Stimulated activated memory B cell treated with anti-CD40 and anti-IgM and Interleukin-4, amounts not matched to agents 10 μg/mL and 1 μg/mL and 100 μg/mL, for 72 hours (primary cell): ENCODE data around the gene PDE4B.
"Not testable (repeated sequence)": the region's sequence is repeated elsewhere in the genome, so short reads cannot be mapped to it uniquely, and the experiment has no call there.

Source experiments
- ATAC-seq: fragments of 150-1000 bp; cut with Tn5 transposase; 2 replicates; pipeline ENCODE4 v1.10.0; 2021
- H3K27ac Mint-ChIP-seq: one replicate; pipeline ENCODE4 v1.8.0; 2022; ENCODE audit warnings: mild to moderate bottlenecking, mixed read lengths
- H3K27me3 Mint-ChIP-seq: one replicate; pipeline ENCODE4 v1.8.0; 2022; ENCODE audit warnings: mixed read lengths
- H3K36me3 Mint-ChIP-seq: one replicate; pipeline ENCODE4 v1.8.0; 2022; ENCODE audit warnings: mixed read lengths
- H3K4me1 Mint-ChIP-seq: one replicate; pipeline ENCODE4 v1.8.0; 2022; ENCODE audit warnings: mixed read lengths
- H3K4me3 Mint-ChIP-seq: one replicate; pipeline ENCODE4 v1.8.0; 2022; ENCODE audit warnings: mild to moderate bottlenecking, moderate library complexity, mixed read lengths
- H3K9me3 Mint-ChIP-seq: one replicate; pipeline ENCODE4 v1.8.0; 2022; ENCODE audit warnings: mixed read lengths

The PDE4B gene

DNA sequence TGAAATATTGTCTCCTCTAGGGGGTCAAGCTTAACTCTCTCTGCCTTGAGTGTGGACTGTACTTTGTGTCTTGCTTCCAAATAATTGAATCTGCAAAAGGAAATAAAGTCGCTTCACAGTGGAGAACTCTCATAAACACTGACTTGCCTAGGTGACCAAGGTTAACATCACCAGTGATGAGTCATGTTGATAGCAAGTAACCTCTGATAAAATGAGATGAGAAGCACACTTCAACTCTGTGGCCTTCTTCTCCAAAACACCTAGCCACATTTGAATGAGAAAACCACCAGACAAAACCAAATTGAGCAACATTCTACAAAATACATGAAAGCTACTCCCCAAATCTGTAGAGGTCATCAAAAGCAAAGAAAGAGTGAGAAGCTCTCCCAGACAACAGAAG, 37.6 kb downstream of the PDE4B start:
- no peaks in the 10 kb centered on the region for H3K9me3 Mint-ChIP-seq

DNA sequence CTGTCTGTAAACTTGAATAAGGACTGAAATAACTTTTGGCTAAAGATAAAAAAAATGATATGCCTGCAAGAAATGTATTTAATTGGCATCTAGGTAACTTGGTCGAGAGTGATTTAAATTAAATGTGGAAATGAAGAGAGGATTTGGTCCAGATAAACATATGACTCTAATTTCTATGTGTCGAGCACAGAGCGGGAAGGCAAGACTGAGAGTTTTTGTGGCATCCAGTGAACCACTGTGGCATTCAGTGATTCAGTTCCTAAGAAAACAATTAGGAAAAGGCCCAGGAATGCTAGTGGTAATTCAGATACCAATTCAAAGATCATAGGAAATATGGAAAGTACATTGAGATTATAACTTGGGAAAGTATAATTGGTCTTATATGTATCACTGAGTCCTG, 39.6 kb downstream of the PDE4B start:
- H3K36me3 Mint-ChIP-seq, result no peaks in the 10 kb centered on the region
- no peak overlapping the region for H3K4me3 Mint-ChIP-seq
- H3K9me3 Mint-ChIP-seq, result no peaks in the 10 kb centered on the region
- no peak overlapping the region for H3K27ac Mint-ChIP-seq
- no peaks in the 10 kb centered on the region for H3K27me3 Mint-ChIP-seq
- ATAC-seq, result no peak
- H3K4me1 Mint-ChIP-seq, result no peaks in the 10 kb centered on the region

More for the DNA sequence above, 37.6 kb downstream of the PDE4B start:
- Mint-ChIP-seq H3K27ac (no peak overlapping the region), H3K27me3 (peaks cover 8% of the 10 kb centered on the region), H3K36me3 (no peaks in the 10 kb centered on the region), H3K4me1 (no peaks in the 10 kb centered on the region), H3K4me3 (no peak overlapping the region)
- ATAC-seq, result no peak

DNA sequence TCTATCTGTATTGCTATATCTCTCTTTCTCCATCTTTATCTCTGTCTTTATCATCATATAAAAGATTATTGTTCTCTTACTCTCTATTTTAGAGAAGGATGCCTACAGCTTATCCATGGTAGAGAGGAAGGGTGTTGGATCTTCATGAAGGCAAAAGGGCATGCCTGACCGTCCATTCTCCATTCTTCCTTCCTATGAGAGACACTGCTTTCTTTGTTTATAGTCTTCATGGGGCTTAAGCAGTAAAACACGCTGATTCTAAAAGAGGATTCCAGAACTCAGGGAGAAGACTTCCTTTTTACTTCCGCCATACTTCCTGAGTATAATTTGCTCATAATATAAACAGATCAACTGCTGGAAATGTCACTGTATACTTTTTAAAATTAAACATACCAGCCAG, 44.0 kb downstream of the PDE4B start:
- H3K9me3 Mint-ChIP-seq, result no peaks in the 10 kb centered on the region
- no peak overlapping the region for H3K4me3 Mint-ChIP-seq
- ATAC-seq, result no peak

DNA sequence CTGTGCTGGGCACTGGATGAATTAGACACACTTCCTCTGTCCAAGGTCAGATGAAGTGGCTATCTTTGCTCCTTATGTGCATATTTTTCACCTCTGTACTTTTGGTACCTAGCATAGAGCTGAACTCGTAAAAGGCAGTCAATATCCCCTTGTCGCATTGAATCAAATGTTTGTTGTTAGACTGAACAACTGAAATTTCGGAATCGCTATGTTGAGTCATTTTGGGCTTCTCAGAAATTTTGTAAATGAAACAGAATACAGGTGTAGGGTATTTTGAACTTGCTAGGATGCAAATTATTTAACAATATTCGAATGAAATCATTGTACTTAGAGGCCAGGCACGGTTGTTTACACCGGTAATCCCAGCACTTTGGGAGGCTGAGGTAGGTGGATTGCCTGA, 48.0 kb downstream of the PDE4B start:
- no peak for ATAC-seq
- Mint-ChIP-seq H3K36me3 (no peaks in the 10 kb centered on the region), H3K4me3 (no peak overlapping the region), H3K27ac (no peak overlapping the region), H3K27me3 (peaks cover 9% of the 10 kb centered on the region), H3K4me1 (no peaks in the 10 kb centered on the region), H3K9me3 (no peaks in the 10 kb centered on the region)

More for the DNA sequence above, 44.0 kb downstream of the PDE4B start:
- Mint-ChIP-seq H3K4me1 (no peaks in the 10 kb centered on the region), H3K36me3 (no peaks in the 10 kb centered on the region), H3K27me3 (peaks cover 9% of the 10 kb centered on the region), H3K27ac (no peak overlapping the region)

DNA sequence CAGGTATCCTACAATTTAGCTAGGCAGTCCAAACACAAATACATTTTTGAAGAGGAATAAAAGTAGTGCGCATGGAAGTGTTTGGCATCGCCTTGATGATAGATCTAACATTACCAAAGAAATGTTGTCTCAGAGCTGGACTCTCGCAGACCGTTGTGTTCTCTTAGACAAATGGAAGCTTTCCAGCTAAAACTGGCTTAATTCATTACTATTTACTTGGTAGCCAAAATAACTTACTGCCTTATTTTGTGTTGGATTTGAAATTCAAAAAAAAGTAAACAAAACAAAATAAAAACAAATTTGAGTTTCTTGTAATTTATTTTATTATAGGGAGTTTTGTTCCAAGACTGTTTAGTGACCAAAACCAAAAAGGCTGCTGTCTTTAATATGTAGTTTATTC, 51.6 kb downstream of the PDE4B start:
- Mint-ChIP-seq H3K36me3 (no peaks in the 10 kb centered on the region), H3K27ac (no peak overlapping the region), H3K9me3 (peaks cover 4% of the 10 kb centered on the region), H3K4me3 (no peak overlapping the region), H3K4me1 (no peaks in the 10 kb centered on the region), H3K27me3 (peaks cover 9% of the 10 kb centered on the region)
- ATAC-seq, result no peak

DNA sequence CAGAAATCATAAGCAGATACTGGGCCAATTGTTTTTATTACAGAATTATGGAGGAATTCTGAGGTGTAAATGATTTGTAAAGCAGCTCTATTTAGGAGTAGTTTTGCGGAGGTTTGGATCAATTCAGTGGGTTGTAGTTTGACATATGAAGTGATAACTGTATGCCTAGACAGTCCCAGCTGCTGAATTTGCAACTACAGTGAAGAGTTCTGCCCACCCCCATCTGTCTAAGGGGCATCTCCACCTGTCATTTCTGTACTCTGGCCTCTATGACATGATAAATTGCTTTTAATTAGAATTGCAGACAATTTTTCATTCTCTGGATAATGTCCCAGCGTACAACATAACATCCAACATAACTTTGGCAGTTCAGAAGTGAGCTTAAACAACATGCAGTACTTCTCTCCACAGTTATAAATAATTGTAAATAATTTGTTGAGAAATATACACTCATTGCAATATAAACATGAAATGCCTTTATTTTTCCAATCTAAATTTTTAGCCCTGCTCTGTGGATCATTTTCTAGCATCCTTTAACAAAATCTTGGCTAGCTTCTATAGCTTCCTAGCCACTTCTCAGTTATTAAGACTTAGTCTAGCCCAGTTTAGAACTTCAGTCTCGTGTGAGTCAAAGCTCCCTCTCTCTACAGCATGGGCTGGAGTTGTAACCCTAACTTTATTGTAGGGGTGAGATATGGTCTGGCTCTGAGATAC, 52.3 kb downstream of the PDE4B start:
- no peak overlapping the region for H3K27ac Mint-ChIP-seq
- H3K4me3 Mint-ChIP-seq, result no peak overlapping the region
- ATAC-seq, result peak; percentile 38
- no peaks in the 10 kb centered on the region for H3K36me3 Mint-ChIP-seq
- no peaks in the 10 kb centered on the region for H3K4me1 Mint-ChIP-seq
- H3K27me3 Mint-ChIP-seq, result peaks cover 9% of the 10 kb centered on the region
- peaks cover 7% of the 10 kb centered on the region for H3K9me3 Mint-ChIP-seq

DNA sequence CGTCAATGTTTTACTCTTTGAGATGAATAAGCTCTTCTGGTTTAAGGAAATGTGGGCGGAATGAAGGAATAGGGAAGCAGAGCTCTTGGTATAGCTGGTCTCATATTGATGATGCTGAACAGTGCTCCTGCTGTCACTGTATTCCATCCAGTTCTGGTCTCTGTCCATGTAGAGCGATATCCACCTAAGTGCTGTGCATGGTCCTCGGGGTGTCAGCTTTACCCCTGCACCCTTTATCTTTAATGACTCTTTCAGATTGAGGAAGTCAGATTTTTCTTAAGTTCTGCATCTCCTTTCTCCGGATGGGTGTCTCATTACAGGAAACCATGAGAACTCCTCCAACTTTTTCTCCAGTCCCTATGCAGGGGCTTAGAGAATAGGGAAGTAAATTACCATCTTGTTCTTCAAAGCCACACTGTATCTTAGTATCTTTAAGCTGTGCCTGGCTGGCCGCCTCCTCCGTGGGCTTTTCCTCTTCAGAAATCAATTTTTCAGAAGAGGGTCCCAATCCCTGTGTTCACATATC, 52.9 kb downstream of the PDE4B start:
- peaks cover 9% of the 10 kb centered on the region for H3K27me3 Mint-ChIP-seq
- H3K9me3 Mint-ChIP-seq, result peaks cover 11% of the 10 kb centered on the region
- ATAC-seq, result peak; percentile 25
- H3K4me1 Mint-ChIP-seq, result no peaks in the 10 kb centered on the region
- no peak overlapping the region for H3K4me3 Mint-ChIP-seq
- H3K27ac Mint-ChIP-seq, result no peak overlapping the region
- H3K36me3 Mint-ChIP-seq, result no peaks in the 10 kb centered on the region

DNA sequence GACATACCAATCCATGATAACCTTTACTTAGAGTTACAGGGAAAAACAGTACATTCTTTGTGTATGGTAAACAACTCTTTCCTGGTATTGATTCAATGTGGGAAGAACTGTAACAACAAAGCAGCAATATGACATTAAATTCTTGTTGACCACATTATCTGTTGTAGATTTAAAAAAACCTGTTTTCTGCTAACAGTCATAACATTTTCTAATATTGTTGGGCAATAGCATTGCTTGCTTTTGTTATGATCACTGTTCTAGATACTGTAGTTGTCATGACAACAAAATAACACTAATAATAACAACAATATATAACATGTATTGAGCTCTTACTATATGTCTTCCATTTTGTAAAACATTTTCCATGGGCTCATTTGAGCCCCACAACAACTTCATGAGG, 54.2 kb downstream of the PDE4B start:
- H3K4me3 Mint-ChIP-seq, result no peak overlapping the region
- peaks cover 13% of the 10 kb centered on the region for H3K9me3 Mint-ChIP-seq
- no peaks in the 10 kb centered on the region for H3K36me3 Mint-ChIP-seq
- H3K27ac Mint-ChIP-seq, result no peak overlapping the region
- H3K27me3 Mint-ChIP-seq, result no peaks in the 10 kb centered on the region
- ATAC-seq, result no peak
- no peaks in the 10 kb centered on the region for H3K4me1 Mint-ChIP-seq

DNA sequence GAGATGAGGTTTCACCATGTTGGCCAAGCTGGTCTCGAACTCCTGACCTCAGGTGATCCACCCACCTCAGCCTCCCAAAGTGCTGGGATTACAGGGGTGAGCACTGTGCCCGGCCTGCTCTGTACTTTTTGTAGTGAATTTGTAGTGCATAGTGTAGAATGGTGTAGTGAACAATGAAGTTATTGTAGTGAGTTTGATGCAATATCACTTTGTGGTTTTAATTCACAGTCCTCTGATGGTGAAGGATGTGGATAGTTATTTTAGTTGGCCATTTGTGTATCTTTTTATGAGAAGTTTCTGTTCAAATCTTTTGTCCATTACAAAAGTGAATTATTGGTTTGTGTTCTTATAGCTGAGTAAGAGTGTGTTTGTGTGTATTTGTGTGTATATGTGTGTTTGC, 57.6 kb downstream of the PDE4B start:
- Mint-ChIP-seq H3K4me1 (no peaks in the 10 kb centered on the region), H3K4me3 (no peak overlapping the region), H3K9me3 (peaks cover 13% of the 10 kb centered on the region), H3K36me3 (no peaks in the 10 kb centered on the region), H3K27ac (no peak overlapping the region), H3K27me3 (no peaks in the 10 kb centered on the region)
- ATAC-seq, result no peak

DNA sequence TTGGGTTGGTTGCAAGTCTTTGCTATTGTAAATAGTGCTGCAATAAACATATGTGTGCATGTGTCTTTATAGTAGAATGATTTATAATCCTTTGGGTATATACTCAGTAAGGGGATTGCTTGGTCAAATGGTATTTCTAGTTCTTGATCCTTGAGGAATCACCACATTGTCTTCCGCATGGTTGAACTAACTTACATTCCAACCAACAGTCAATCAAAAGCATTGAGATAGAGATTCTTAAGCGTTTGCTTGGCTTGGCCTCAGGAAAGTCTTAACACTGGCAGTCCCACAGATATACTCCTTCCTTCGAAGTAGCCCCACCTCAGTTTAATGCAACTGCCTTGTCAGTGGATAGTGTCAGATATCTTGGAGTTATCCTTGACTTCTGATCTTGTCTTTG, 63.9 kb downstream of the PDE4B start:
- H3K27me3 Mint-ChIP-seq, H3K9me3 Mint-ChIP-seq, H3K27ac Mint-ChIP-seq, ATAC-seq, H3K36me3 Mint-ChIP-seq, H3K4me3 Mint-ChIP-seq, H3K4me1 Mint-ChIP-seq: not testable (repeated sequence)

DNA sequence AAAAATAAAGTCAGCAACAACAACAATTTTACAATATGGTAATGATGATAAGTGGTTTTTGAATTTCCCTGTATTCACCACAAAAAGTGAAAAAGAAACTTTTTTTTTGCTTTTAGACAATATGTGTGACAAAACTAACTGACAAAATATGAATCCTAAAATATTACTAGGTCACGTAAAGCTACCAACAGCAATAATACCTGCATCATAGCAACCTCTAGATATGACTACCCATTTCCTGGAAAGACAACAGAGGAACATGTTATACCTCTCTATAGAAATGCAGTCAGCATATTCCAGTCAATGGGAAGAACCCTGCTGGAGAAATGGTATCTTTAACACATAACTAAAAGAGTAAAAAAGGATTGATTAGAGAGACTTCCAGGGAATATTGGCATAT, 73.7 kb downstream of the PDE4B start:
- Mint-ChIP-seq H3K9me3 (peaks cover 10% of the 10 kb centered on the region), H3K36me3 (no peaks in the 10 kb centered on the region), H3K27me3 (peaks cover 14% of the 10 kb centered on the region), H3K4me3 (no peak overlapping the region), H3K27ac (no peak overlapping the region), H3K4me1 (no peaks in the 10 kb centered on the region)
- no peak for ATAC-seq

DNA sequence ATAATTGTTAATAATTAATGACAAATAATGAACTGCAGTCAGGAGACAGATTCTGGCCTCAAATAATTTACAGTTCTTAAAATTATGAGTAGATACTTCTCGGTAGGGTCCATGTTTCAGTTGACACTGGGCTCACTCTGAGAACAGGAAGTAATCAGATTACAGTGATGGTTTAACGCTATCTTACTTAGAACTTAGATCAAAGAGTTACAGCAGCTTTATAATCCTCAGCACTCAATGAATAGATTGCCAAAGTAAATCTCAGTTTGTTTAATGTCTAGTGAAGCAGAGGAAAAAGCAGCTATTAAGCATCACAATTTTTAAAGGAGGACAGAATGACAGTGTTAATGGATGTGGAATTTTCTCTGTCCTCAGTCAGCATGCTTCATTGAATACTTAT, 79.6 kb downstream of the PDE4B start:
- no peaks in the 10 kb centered on the region for H3K4me1 Mint-ChIP-seq

DNA sequence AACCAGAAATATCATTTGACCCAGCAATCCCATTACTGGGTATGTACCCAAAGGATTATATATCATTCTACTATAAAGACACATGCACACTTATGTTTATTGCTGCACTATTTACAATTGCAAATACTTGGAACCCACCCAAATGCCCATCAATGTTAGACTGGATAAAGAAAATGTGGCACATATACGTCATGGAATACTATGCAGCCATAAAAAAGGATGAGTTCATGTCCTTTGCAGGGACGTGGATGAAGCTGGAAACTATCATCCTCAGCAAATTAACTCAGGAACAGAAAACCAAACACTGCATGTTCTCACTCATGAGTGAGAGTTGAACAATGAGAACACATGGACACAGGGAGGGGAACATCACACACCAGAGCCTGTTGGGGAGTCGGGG, 85.6 kb downstream of the PDE4B start:
- H3K9me3 Mint-ChIP-seq, H3K36me3 Mint-ChIP-seq, H3K4me1 Mint-ChIP-seq, H3K27ac Mint-ChIP-seq, H3K4me3 Mint-ChIP-seq, ATAC-seq, H3K27me3 Mint-ChIP-seq: not testable (repeated sequence)

More for the DNA sequence above, 79.6 kb downstream of the PDE4B start:
- no peaks in the 10 kb centered on the region for H3K9me3 Mint-ChIP-seq
- no peak overlapping the region for H3K27ac Mint-ChIP-seq
- no peaks in the 10 kb centered on the region for H3K27me3 Mint-ChIP-seq
- H3K36me3 Mint-ChIP-seq, result no peaks in the 10 kb centered on the region
- ATAC-seq, result no peak
- no peak overlapping the region for H3K4me3 Mint-ChIP-seq

DNA sequence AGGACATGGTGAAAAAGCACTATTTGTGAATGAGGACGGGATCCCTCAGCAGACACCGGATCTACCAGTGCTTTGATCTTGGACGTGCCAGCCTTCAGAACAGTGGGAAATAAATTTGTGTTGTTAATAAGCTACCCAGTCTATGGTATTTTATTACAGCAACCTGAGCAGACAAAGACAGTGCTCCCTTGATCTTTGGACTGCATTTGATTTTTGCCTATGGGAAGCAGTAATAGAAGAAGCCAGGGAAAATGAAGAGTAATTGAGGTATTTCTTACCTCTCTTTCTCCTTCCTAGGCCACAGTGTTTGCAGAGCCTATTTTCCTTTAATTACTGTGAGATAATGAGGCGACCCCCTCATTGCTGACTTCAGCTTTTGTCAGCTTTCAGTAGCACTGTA, 87.9 kb downstream of the PDE4B start:
- Mint-ChIP-seq H3K27ac (no peak overlapping the region), H3K4me3 (no peak overlapping the region), H3K27me3 (no peaks in the 10 kb centered on the region), H3K36me3 (no peaks in the 10 kb centered on the region), H3K4me1 (no peaks in the 10 kb centered on the region), H3K9me3 (peaks cover 6% of the 10 kb centered on the region)
- ATAC-seq, result no peak

DNA sequence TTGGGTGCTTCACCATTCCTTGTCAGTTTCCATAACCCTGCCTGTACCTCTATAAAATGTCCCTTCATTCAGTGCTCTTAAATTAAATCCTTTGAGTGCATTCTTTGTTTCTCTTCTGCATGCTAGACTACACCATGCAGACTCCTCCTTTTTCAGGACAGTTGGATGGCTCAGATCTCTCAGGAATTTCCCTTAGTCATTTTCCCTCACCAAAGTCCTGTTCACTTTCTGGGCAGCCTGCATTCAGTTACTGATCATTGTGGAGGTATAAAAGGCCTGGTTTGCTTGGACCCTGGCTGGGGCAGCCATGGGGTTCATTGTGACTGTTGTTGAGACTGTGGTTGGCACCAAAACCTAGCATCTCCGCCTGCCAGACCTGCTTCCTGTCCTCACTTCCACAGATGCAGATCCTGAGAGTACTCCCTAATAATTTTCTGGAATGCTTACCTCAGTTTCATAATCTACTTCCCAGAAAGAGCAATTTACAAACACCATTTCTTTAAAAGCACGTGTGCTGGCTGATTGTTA, 88.4 kb downstream of the PDE4B start:
- H3K36me3 Mint-ChIP-seq, result no peaks in the 10 kb centered on the region
- no peak overlapping the region for H3K4me3 Mint-ChIP-seq
- H3K27ac Mint-ChIP-seq, result no peak overlapping the region
- peaks cover 6% of the 10 kb centered on the region for H3K9me3 Mint-ChIP-seq
- ATAC-seq, result no peak
- no peaks in the 10 kb centered on the region for H3K4me1 Mint-ChIP-seq
- no peaks in the 10 kb centered on the region for H3K27me3 Mint-ChIP-seq

DNA sequence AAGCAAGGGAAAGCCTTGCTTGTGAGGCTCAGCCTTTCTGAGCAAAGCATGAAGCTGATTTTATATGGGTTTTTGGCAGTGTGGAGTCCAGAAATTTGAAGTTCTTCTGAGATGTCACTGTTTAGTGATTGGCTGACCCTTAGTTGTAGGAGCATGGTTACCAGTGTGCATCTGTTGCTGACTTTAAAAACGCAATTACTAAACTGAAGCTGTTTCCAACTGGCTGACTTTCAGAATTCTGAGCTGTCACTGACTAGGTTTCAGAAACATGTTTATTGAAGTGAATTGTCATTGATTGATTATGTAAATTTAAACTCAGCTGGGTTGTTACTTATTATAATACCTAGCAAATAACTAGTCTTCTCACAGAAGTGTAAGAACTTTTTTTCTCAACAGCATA, 89.4 kb downstream of the PDE4B start:
- Mint-ChIP-seq H3K27me3 (no peaks in the 10 kb centered on the region), H3K9me3 (peaks cover 9% of the 10 kb centered on the region), H3K36me3 (no peaks in the 10 kb centered on the region), H3K27ac (no peak overlapping the region), H3K4me3 (no peak overlapping the region), H3K4me1 (no peaks in the 10 kb centered on the region)
- ATAC-seq, result no peak
